SK-N-MC (cell line): ENCODE data around the gene PAQR8.
"Not testable (repeated sequence)": the region's sequence is repeated elsewhere in the genome, so short reads cannot be mapped to it uniquely, and the experiment has no call there.

Experiments
- DNase-seq: peaks from one replicate; pipeline ENCODE4 v3.0.0-alpha.2; 2011; ENCODE audit warnings: low read depth, low spot score
- H3K27ac ChIP-seq: fragments of 200-600 bp; sonication (generic); 2 replicates; pipeline ENCODE4 v1.5.1; 2016; ENCODE audit warnings: mixed run types
- H3K36me3 ChIP-seq: fragments of 200-600 bp; sonication (generic); 2 replicates; pipeline ENCODE4 v1.6.1; 2017; ENCODE audit warnings: antibody characterized with exemption, low read length, mixed read lengths; ENCODE audit not compliant: insufficient read depth
- H3K4me3 ChIP-seq: fragments of 200-600 bp; sonication (generic); 2 replicates; pipeline ENCODE4 v1.5.1; 2016
- H3K9ac ChIP-seq: fragments of 200-600 bp; sonication (generic); 2 replicates; pipeline ENCODE4 v1.8.0; 2017; ENCODE audit warnings: mixed run types, mixed read lengths; ENCODE audit not compliant: insufficient read length
- H3K9me3 ChIP-seq: fragments of 200-600 bp; sonication (generic); 2 replicates; pipeline ENCODE4 v1.6.1; 2017; ENCODE audit warnings: low read depth, mild to moderate bottlenecking, antibody characterized with exemption, low read length, moderate library complexity, mixed read lengths
- EZH2 ChIP-seq: fragments of 200-600 bp; sonication (generic); IDR thresholded peaks from one replicate; pipeline ENCODE4 v1.6.1; 2017; ENCODE audit warnings: antibody characterized with exemption
- FOXP2 ChIP-seq: optimal IDR thresholded peaks from 2 replicates; pipeline ENCODE3; 2011; ENCODE audit warnings: mild to moderate bottlenecking, moderate library complexity; ENCODE audit not compliant: insufficient read depth; ENCODE audit errors: extremely low read length, control extremely low read depth
- POLR2AphosphoS5 ChIP-seq: IDR thresholded peaks from 2 replicates; pipeline ENCODE4 v1.6.1; 2012; ENCODE audit warnings: mild to moderate bottlenecking, low read depth, low read length, borderline replicate concordance

Gene PAQR8

GRCh38 chr6:52377538-52378221 lies 15.7 kb downstream of the PAQR8 start:
- Histone ChIP-seq H3K36me3 (no peaks in the 10 kb centered on the region), H3K4me3 (no peak overlapping the region), H3K9me3 (no peaks in the 10 kb centered on the region), H3K27ac (no peak overlapping the region), H3K9ac (no peak overlapping the region)
- TF ChIP-seq EZH2: no peak
- no peak for TF ChIP-seq POLR2AphosphoS5
- DNase-seq: no peak

GRCh38 chr6:52381249-52381648 lies 19.3 kb downstream of the PAQR8 start:
- Histone ChIP-seq H3K27ac (no peak overlapping the region), H3K9me3 (no peaks in the 10 kb centered on the region), H3K4me3 (no peak overlapping the region), H3K9ac (no peak overlapping the region), H3K36me3 (no peaks in the 10 kb centered on the region)
- no peak for DNase-seq
- no peak for TF ChIP-seq FOXP2
- no peak for TF ChIP-seq EZH2
- no peak for TF ChIP-seq POLR2AphosphoS5

GRCh38 chr6:52384145-52384766 lies 22.3 kb downstream of the PAQR8 start:
- Histone ChIP-seq H3K4me3 (no peak overlapping the region), H3K27ac (no peak overlapping the region), H3K9ac (no peak overlapping the region), H3K9me3 (no peaks in the 10 kb centered on the region), H3K36me3 (no peaks in the 10 kb centered on the region)
- no peak for DNase-seq
- TF ChIP-seq EZH2 (no peak), FOXP2 (no peak), POLR2AphosphoS5 (no peak)

GRCh38 chr6:52385074-52385473 lies 23.1 kb downstream of the PAQR8 start:
- no peaks in the 10 kb centered on the region for H3K9me3 ChIP-seq
- H3K36me3 ChIP-seq: no peaks in the 10 kb centered on the region
- H3K9ac ChIP-seq: no peak overlapping the region
- no peak overlapping the region for H3K27ac ChIP-seq
- no peak overlapping the region for H3K4me3 ChIP-seq
- no peak for DNase-seq
- TF ChIP-seq EZH2 (no peak), FOXP2 (no peak), POLR2AphosphoS5 (no peak)

- H3K4me3 ChIP-seq, H3K27ac ChIP-seq, H3K36me3 ChIP-seq, H3K9ac ChIP-seq, H3K9me3 ChIP-seq, DNase-seq: not testable (repeated sequence)
Measured at GRCh38 chr6:52388119-52388518, 26.2 kb downstream of the PAQR8 start.

- TF ChIP-seq POLR2AphosphoS5: no peak
- no peak for TF ChIP-seq FOXP2
- no peak for TF ChIP-seq EZH2
- DNase-seq: no peak
- H3K9me3 ChIP-seq: no peaks in the 10 kb centered on the region
- no peaks in the 10 kb centered on the region for H3K36me3 ChIP-seq
- no peak overlapping the region for H3K9ac ChIP-seq
- no peak overlapping the region for H3K4me3 ChIP-seq
- H3K27ac ChIP-seq: no peak overlapping the region
Measured at GRCh38 chr6:52388790-52389189, 26.8 kb downstream of the PAQR8 start.

- no peak overlapping the region for H3K27ac ChIP-seq
- H3K9ac ChIP-seq: no peak overlapping the region
Measured at GRCh38 chr6:52389264-52389625, 27.3 kb downstream of the PAQR8 start.

GRCh38 chr6:52389626-52390360 lies 27.8 kb downstream of the PAQR8 start:
- TF ChIP-seq POLR2AphosphoS5 (no peak), FOXP2 (no peak), EZH2 (no peak)
- H3K36me3 ChIP-seq: no peaks in the 10 kb centered on the region
- H3K9ac ChIP-seq: no peak overlapping the region
- no peaks in the 10 kb centered on the region for H3K9me3 ChIP-seq
- H3K4me3 ChIP-seq: no peak overlapping the region
- H3K27ac ChIP-seq: no peak overlapping the region
- no peak for DNase-seq

More at GRCh38 chr6:52389264-52389625, 27.3 kb downstream of the PAQR8 start:
- no peak for DNase-seq
- H3K36me3 ChIP-seq: no peaks in the 10 kb centered on the region
- H3K9me3 ChIP-seq: no peaks in the 10 kb centered on the region
- no peak overlapping the region for H3K4me3 ChIP-seq
- no peak for TF ChIP-seq FOXP2
- TF ChIP-seq POLR2AphosphoS5: no peak

GRCh38 chr6:52390361-52390727 lies 28.4 kb downstream of the PAQR8 start:
- no peak for DNase-seq
- TF ChIP-seq POLR2AphosphoS5 (no peak), EZH2 (no peak), FOXP2 (no peak)
- Histone ChIP-seq H3K4me3 (no peak overlapping the region), H3K9me3 (no peaks in the 10 kb centered on the region), H3K9ac (no peak overlapping the region), H3K36me3 (no peaks in the 10 kb centered on the region), H3K27ac (no peak overlapping the region)
